Activated CD4-positive, CD25-positive, alpha-beta regulatory T cell (primary cell): Measurements from ENCODE around the gene GCLM.
A peak's percentile ranks its signal among the peaks of the same experiment; 100 is the strongest.
"Not testable (repeated sequence)": the region's sequence is repeated elsewhere in the genome, so short reads cannot be mapped to it uniquely, and the experiment has no call there.

Experiments
- DNase-seq, 4 experiments: peaks; one replicate each; lab custom pipeline; 2025; lab: John Stamatoyannopoulos, UW

The GCLM gene, protein sequence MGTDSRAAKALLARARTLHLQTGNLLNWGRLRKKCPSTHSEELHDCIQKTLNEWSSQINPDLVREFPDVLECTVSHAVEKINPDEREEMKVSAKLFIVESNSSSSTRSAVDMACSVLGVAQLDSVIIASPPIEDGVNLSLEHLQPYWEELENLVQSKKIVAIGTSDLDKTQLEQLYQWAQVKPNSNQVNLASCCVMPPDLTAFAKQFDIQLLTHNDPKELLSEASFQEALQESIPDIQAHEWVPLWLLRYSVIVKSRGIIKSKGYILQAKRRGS

DNA sequence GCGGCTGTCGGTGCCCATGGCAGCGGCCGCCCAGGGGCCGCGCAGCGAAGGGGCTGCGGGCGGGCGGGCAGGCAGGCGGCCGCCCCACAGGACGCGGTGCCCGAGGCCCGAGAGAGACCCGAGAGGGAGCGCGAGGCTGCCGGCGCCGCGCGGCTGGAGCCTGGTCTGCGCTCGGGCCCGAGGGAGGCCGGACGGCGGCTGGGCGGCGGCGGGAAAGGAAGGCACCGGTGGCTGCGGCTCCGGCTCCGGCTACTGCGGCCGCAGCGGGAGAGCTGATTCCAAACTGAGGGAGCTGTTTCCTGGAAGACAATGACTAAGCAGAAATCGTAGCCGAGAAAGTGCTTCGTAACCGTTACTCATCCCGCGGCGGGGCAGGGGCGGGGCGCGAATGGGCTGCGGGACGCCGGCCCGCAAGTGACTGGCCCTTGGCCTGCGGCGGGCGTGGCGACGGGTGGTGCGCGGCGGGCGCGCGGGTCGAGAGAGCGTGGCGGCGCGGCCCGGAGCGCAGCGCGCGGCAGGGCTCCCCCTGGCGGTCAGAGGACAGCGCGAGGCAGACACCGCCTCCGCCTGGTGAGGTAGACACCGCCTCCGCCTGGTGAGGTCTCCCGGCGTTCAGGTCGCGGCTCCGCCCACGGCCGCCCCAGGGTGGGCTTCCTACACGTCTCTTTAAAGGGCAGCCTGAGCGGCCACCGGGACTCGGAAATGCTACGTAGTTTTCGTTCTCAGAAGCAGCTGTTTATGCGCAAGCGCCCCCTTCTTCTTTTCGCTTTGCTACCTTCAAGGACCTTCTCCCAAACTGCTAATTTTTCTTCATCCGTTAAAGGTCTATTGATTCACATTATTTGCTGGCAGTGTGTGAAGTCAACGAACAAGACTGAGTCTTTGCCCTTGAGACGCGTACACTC is at the start of gene GCLM:
Gene GCLM (minus strand): TSS at position 285 of the 905 bp plus-strand sequence. CDS start 267 bp downstream, at position 18.
- DNase-seq = peak; percentile 81 to 90 (median 82)

DNA sequence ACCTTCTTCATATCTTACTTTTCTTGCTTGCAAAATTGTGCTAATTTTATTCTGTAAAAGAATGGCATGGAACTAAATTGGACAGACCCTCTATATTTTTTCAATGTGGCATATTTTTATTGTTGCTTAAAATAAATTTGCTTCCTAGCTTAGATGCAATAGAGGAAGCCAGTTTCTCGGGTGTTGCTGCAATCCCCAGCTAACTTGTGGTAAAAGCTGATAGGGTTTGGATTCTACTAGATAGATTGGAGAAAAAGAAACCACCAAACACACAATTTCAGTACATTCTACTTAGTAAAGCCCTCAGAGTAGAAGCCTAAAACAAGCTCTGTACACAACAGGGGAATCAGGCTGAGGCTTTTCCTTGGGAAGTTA is 49.5 kb upstream of the GCLM start:
- DNase-seq = no peak

DNA sequence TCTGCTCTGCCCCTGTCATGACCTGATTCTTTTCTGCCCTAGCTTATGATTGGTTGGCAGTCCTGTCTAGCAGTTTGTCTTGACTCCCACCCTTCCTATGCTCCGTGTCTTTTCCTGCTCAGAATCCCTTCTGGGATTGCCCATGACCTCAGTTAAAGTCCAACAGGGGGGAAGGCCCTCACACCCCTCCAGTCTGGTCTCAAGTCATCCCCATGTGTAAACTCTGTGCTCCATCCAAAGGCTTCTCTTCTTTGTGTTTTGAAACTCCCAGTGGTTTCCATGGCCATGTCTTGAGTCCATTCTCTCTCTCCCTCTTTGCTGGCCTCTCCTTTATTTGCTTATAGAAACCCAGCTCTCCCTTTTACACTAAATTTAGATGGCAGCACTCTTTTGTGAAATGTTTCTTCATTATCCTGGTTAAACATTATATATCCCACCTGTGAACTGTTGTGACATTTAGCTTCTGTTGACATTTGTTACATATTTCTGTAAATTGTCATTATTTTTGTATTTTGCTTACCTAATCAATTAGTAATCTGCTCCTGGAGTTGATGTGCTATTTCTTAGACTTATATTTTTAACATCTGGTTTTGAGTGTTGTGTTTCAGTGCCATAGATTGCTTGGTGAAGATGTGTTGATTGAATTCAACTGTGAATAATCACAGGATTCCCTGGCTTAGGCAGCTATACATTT is 48.9 kb upstream of the GCLM start:
- DNase-seq = no peak

DNA sequence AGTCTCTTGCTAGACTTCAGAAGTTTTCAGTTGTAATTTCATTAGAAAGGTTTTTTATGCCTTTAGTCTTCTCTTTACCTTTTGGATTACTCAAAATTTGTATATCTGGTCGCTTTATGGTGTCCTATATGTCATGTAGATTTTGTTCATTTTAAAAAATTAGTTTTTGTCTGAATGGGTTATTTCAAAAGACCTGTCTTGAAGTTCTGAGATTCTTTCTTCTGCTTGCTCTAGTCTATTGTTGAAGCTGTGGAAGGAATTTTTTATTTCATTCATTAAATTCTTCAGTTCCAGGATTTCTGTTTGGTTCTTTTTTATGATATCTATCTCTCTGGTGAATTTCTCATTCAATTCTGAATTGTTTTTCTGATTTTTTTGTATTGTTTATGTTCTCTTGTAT is 46.5 kb upstream of the GCLM start:
- no peak for DNase-seq

DNA sequence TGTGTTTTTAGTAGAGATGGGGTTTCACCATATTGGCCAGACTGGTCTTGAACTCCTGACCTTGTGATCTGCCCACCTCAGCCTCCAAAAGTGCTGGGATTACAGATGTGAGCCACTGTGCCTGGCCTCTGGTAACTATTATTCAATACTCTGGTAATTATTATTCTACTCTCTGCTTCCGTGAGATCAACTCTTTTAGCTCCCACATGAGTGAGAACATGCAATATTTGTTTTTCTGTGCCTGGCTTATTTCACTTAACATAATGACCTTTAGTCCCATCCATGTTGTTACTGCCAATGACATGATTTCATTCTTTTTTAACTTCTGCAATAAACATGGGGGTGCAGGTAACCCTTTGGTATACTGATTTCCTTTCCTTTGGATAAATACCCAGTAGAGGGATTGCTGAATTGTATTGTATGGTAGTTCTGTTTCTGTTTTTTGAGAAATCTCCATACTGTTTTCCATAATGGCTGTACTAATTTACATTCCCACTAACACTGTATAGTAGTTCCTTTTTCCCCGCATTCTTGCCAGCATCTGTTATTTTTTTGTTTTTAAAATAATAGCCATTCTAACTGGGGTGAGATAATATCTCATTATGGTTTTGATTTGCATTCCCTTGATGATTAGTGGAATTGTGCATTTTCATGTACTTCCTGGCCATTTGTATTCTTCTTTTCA is 37.9 kb upstream of the GCLM start:
- DNase-seq = not testable (repeated sequence)

DNA sequence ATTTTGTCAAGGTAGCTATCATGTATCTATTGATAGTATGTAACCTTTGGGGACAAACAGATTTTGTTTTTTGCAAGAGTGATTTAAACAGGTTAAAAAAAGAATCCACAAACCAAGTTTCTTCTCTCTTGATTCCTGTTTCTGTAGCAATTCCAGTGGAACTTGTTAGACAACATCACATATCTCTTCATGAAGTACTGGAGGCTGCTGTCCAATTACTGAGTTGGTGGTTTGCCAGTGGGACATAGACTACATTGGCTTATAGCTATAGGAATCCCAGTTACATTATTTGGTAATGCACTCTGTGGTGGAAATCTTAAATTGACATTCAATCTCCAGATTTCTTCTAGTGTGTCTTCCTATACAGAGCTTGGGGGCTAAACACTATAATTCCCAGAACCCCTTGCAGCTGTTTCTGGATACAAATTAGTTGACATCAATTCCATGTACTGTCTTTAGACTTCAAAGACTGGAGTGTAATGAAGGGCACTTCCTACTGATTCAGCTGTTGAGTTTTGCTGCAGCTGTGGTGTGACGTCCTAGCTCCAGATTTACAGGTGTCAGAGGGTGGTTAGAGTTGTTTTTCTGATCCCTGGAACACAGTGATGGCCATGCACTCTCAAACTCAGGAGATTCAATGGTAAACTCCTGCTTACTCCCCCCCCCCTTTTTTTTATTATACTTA is 29.4 kb upstream of the GCLM start:
- no peak for DNase-seq

DNA sequence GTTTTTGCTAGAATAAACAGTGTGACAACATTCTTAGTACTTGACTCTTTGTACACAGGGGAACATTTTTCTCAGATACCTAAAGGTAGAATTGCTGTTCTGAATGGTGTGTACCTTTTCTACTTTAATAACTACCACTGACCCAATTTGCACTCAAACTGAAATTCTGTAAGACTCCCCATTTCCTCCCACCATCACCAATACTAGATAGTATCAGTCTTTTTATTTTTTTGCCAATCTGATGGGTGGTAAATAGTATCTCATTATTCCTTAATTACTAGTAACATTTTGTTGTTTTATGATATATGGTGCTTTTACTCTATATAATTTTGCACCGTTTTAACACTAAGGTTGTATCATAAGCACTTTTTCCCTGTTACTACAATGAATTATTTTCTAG is 28.8 kb upstream of the GCLM start:
- no peak for DNase-seq

DNA sequence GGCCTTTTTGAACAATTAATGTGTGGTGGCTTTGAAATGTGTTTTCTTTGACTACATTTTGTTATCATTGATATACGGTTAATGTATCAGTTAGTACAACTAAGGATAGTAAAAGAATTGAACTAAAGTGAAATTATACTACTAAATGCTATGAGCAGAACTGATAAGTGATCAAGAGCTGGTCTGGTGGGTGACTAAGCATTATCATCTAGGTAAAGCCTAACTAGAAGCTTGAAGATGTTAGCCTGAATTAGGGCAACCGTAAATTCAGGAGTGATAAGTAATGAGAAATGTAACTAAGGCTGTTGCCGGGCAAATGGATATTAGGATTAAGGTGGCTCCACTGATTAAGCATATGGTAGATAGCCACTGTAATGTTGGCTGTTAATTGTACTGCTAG is 16.0 kb upstream of the GCLM start:
- no peak for DNase-seq

DNA sequence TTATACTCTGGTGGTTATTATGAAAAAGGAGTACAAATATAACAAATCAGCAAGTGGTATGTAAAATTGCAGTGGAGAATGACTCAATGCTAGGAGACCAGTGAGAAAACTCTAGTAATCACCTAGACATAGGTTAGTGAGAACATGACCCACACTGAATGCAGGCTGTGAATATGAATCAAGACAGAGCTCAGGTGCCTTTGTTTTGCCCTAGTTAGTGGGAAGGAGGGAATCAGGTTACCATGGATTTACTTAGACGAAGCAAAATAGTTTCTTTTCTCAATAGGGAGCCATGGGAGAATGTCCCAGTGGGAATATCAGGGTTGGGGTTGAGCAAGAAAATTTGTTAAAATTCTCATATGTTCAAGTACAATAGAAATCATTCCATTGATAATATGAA is 10.6 kb upstream of the GCLM start:
- no peak for DNase-seq

DNA sequence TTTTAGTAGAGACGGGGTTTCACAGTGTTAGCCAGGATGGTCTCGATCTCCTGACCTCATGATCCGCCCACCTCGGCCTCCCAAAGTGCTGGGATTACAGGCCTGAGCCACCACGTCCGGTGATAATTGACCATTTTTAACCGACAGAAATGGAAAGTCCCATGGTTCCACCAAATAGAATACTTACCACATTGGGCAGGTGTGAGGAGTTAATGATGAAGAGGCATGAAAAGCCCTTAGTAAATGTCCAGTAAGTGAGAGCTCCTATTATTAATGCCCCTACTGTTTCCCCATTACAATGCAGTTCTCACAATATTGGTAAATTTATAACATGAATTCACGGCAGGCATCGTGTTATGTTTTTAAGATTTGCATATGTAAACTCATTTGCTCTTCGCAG is 8.1 kb upstream of the GCLM start:
- no peak for DNase-seq

DNA sequence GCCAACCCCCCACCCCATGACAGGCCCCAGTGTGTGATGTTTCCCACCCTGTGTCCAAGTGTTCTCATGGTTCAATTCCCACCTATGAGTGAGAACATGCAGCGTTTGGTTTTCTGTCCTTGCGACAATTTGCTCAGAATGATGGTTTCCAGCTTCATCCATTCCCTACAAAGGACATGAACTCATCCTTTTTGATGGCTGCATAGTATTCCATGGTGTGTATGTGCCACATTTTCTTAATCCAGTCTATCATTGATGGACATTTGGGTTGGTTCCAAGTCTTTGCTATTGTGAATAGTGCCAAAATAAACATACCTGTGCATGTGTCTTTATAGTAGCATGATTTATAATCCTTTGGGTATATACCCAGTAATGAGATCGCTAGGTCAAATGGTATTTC is 1.6 kb upstream of the GCLM start:
- DNase-seq = not testable (repeated sequence)

DNA sequence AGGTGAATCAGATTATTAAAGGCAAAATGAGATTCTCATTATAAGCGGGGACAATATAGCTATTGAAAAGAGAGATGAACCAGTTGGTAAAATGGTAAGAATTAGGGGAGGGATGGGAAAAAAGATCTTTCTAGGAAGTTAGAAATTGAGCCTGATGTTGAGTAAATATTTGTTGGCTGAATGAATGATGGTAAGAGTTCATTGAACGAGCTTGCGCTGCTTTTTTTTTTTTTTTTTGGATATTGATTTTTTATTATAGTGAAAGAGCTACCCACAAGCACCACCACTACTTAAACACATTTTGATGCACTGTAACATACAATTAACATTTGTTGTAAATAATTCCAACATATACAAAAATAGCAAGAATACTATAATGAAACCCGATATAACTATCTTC is 1.1 kb upstream of the GCLM start:
- DNase-seq = no peak

DNA sequence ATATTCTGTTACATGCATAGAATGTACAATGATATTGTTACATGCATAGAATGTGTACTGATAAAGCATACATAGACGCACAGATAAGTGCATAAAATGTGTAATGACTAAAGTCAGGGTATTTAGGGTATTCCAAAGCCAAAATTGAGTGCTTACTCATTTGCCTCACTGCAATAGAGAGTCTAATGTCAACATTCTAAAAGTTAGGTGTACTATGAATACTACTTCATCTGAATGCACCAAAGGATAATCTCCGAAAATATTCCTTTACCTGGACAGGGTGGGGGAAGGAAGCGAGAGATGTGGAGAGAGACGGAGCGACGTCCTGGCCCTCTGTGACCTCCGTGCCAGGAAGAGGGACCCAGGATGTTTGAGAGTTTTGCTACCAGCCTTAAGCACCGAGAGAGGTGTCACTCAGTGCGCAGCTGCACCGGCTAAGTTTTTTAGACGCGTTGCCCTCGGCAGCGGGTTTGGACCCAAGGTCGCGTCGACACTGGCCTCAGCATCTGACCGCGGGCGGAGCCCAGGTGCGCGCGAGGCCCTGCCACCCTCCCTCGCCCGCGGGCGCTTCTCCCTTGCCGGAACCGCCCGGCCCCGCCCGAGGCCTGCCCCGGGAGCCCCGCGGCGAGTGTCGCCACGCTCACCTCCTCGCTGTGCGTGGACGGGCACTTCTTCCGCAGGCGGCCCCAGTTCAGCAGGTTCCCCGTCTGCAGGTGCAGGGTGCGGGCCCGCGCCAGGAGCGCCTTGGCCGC is 660 bp downstream of the GCLM start:
- peak; percentile 6 to 41 (median 28) for DNase-seq

DNA sequence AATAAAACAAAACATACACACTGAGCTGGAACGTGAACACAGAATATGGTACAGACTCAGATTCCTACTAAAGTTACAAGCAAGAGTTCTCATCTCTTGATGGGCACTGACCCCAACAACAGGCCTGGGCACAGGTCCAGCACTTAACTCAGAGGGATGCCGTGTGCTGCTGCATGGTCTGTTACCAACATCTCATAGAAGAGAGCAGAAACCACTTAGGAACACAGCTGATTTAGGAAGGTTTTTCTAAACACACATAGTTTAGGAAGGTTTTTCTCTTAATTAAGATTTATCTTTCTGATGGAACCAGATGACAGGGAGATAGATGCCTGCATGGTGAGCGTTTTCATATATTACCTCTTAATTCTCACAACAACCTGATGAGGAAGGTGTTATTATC is 1.5 kb downstream of the GCLM start:
- DNase-seq = no peak

DNA sequence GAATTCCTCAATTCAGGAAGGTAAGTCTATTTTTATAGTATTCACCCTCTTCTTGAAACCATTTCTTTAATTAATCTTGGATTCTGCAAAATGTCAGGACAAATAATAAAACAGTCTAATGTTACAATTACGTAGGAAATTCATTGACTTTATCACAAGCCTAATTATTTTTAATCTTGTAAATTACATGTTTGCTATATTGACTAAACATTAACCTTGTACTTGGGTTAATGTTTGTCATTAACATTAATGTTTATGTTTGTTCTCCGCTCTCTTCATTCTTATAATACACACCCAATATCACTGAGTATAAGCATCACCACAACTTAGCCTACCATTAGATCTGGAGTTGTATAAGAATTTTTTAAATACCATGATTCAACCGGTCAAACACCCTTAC is 2.8 kb downstream of the GCLM start:
- DNase-seq = no peak

DNA sequence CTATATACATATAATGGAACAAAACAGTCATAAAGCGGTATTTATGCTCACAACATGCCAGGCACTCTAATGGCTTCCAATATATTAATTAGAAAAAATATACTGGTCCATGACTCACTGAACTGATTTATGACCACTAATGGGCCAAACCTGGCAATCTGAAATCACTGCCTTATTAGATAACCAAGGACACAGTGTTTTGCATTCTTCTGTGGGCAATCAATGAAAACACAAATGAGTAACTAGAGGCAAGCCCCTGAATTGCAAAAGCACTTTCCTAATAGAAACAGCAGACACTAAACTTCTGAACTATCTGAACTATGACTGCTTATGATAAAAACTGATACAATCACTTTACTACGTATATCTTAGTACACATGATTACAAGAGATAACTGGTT is 3.5 kb downstream of the GCLM start:
- DNase-seq = no peak

DNA sequence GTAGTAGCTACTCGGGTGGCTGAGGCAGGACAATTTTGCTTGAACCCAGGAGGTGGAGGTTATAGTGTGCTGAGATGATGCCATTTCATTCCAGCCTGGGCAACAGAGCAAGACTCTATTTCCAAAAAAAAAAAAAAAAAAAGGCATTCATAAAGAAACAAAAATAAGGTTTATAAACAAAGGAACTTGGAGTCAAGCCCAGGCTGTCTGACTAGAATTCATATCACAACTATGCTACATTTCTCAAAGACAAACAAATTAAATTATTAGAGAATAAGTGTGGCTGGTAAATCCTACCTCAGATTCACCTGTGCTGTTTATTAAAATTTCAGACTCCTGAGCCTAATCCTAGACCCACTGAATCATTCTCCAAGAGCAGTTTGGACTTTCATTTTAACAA is 4.2 kb downstream of the GCLM start:
- no peak for DNase-seq

DNA sequence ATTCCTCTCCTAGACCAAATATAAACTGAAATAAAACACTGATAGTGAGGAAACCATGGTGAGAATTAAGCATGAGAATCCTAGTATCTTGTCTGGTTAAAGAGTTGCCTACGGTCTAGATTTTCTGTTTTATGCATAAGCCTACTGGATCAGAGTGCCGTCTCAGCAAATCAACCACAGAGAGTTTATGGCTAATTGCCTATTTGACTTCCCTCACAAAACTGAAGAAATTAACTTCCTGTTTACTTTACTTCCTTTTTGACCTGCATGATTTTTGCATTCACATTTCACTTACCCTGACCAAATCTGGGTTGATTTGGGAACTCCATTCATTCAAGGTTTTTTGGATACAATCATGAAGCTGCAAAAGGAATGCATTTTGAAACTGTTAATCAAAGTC is 5.0 kb downstream of the GCLM start:
- no peak for DNase-seq

DNA sequence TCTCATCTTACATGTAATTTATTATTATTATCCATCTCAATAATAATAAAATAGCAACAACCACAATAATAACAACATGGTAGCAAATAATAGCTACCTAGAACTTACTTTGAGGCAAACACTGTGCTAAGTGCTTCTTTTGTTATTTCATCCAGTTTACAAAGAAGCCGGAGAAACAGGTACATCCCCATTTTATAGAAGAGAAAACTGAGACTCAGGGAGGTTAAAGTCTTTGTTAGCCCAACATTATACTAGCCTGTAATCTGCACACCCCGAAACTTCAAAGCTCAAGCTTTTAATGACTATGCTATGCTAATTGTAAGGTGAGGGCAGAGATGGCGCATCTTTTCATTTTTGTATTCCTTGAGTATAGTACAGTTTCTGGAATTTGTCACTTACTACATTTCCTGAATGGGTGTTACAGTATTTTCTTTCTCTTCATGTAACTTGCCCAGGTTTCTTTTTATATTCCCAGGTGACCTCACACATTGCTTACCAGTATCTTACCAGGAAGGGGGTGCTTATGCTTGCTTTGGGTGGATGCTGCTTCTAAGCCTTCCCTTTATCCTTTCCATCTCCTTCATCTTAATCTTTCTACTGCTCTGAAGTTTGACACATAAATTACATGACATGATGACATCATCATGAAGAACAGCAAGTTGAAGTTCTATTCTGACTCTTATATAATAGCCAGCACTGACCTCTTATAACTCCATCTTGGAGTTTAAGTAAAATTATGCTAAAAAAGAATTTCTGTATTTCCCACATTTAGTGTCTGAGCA is 8.3 kb downstream of the GCLM start:
- no peak for DNase-seq

DNA sequence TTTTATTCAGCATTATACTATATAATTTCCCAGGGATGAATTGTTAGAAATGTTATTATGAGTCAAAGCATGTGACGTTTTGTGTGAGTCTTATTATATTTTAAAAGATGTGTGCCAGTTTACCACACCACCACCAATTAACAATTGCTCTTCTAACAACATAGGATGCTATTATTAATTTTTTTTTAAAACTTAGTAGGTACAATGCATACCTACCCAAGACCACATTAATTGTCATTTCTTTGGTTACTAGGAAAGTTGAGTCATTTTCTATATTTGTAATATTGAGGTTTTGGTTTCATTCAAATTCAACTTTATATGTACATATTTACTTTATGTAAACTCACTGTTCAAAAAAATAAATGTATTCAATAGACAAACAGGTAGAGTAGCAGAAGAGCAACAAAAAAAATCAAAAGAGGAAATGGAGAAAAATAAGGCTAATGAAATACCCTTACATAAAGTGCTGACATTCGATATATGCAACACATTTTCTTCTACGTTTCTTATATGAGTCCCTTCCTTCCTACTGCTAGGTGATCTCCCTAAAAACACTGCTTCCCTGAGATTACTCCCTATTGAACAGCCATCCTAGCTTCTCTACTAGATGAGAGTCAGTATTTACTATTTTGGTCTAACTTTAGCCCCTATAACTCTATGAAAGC is 9.6 kb downstream of the GCLM start:
- no peak for DNase-seq
